K562 (cell line): ENCODE measurements around the gene SLC17A9. TPM values are rescaled to one million over a fixed set of nuclear protein-coding genes. Genes with fewer than 3 reads are reported as not detected.

Source experiments
- BMI1 ChIP-seq: fragments of 150-350 bp; IDR thresholded peaks from 2 replicates; pipeline ENCODE4 v1.6.1; 2014; ENCODE audit warnings: low read length
- HNRNPK ChIP-seq: fragments of 200-400 bp; formaldehyde crosslinking; IDR thresholded peaks from one replicate; pipeline ENCODE4 v1.6.1; 2018; ENCODE audit warnings: mild to moderate bottlenecking, low read depth, low read length; ENCODE audit not compliant: poor library complexity, severe bottlenecking
- NCOA2 ChIP-seq, 2 experiments: fragments of 450-650 bp; IDR thresholded peaks; 2 replicates each; pipeline ENCODE4 v1.6.1; 2018; ENCODE audit warnings: mild to moderate bottlenecking in 2 of 2, moderate library complexity in 1 of 2; ENCODE audit not compliant: partially characterized antibody in 2 of 2
- PRPF4 ChIP-seq: fragments of 200-400 bp; formaldehyde crosslinking; IDR thresholded peaks from one replicate; pipeline ENCODE4 v1.6.1; 2017; ENCODE audit warnings: low read length, low read depth, mild to moderate bottlenecking; ENCODE audit not compliant: insufficient read depth, poor library complexity, severe bottlenecking
- SRSF1 ChIP-seq: fragments of 200-400 bp; formaldehyde crosslinking; IDR thresholded peaks from 2 replicates; pipeline ENCODE4 v1.6.1; 2017; ENCODE audit warnings: mild to moderate bottlenecking, low read depth, low read length, moderate library complexity
- THAP12 ChIP-seq: fragments of 250-450 bp; sonication (Bioruptor Pico); IDR thresholded peaks from 2 replicates; pipeline ENCODE4 v1.9.0; 2021; ENCODE audit warnings: mild to moderate bottlenecking, inconsistent platforms
- ZNF197 ChIP-seq: fragments of 200-800 bp; sonication (Bioruptor generic); IDR thresholded peaks from 2 replicates; pipeline ENCODE4 v1.6.1; 2016; ENCODE audit warnings: low read depth, missing genetic modification characterization, missing compliant biosample characterization
- ZNF407 ChIP-seq: fragments of 450-650 bp; IDR thresholded peaks from 2 replicates; pipeline ENCODE4 v1.6.1; 2016; ENCODE audit warnings: low read depth
- ZNF507 ChIP-seq: conservative IDR thresholded peaks from 2 replicates; pipeline ENCODE4 v1.6.1; 2017; ENCODE audit warnings: missing genetic modification characterization, missing compliant biosample characterization
- ZNF609 ChIP-seq: sonication (generic); formaldehyde crosslinking; IDR thresholded peaks from 2 replicates; pipeline ENCODE4 v1.8.1; 2023; ENCODE audit warnings: missing genetic modification reagents, mild to moderate bottlenecking, borderline replicate concordance
- polyA plus RNA-seq, 8 experiments: library from polyadenylated mRNA; depleted of rRNA in 4 of 8; stranded (reverse) in 5 of 8; unstranded in 3 of 8; fragments of >200 nt; fragmentation: Nextera tagmentation in 2 of 8; fragmentation: Illumina TruSeq in 1 of 8; extraction: Ambion mirVana in 2 of 8; extraction: Trizol in 1 of 8; gene quantifications; 2 replicates each; pipeline versions ENCODE4 v1.2.1 to v1.2.3, GENCODE V29; 2011 to 2014; ENCODE audit warnings: inconsistent platforms in 1 of 8, missing spikeins in 1 of 8
- total RNA-seq, 7 experiments: library from RNA; depleted of rRNA in 6 of 7; stranded (reverse); fragments of >200 nt in 6 of 7; fragmentation: Illumina TruSeq in 2 of 7; extraction: Trizol in 2 of 7; gene quantifications; 2 replicates each; pipeline versions ENCODE4 v1.2.1 to v1.2.3, GENCODE V29; 2011 to 2021; ENCODE audit warnings: low replicate concordance in 1 of 7

Gene SLC17A9
- total and polyA plus RNA-seq, 9 of the 15 experiments (the other 6 are each of a cell fraction or from before 2014, with no cell fraction given): 0.04 to 0.31 TPM; not detected in 7

GRCh38 chr20:62937268-62938104 lies 15.0 kb upstream of the SLC17A9 start (continued):
- peak; percentile 67; the same call in 1 of the 2 replicates for TF ChIP-seq THAP12
- TF ChIP-seq ZNF609 (CRISPR knock-in tag): no peak; the same call in 1 of the 2 replicates
- no peak for TF ChIP-seq BMI1
- peak; percentile 96 for TF ChIP-seq ZNF407
- no peak for TF ChIP-seq NCOA2 (IDR thresholded peaks at IDR 0.05; ENCODE audit: partially characterized antibody in 2 of 2)
- TF ChIP-seq HNRNPK: no peak
- TF ChIP-seq PRPF4: no peak
- TF ChIP-seq ZNF197 (CRISPR knock-in tag): no peak; the same call in 1 of the 2 replicates
- no peak for TF ChIP-seq SRSF1
- no peak for TF ChIP-seq ZNF507 (tag)
